AG04449 (cell line): Measurements from ENCODE around the gene ATP5F1B.
A peak's percentile ranks its signal among the peaks of the same experiment; 100 is the strongest.
"Not testable (repeated sequence)": the region's sequence is repeated elsewhere in the genome, so short reads cannot be mapped to it uniquely, and the experiment has no call there.

Experiments used
- CTCF ChIA-PET: fragments of 350-600 bp; formaldehyde crosslinking; extraction: SDS; loops from one replicate; lab custom pipeline; 2021; ENCODE audit warnings: antibody characterized with exemption; lab: Yijun Ruan, JAX
- POLR2A ChIA-PET: fragments of 400-600, 350-600 bp; formaldehyde crosslinking; extraction: SDS; loops from one replicate; lab custom pipeline; 2020; ENCODE audit warnings: antibody characterized with exemption, inconsistent platforms; lab: Yijun Ruan, JAX
- DNase-seq: peaks from one replicate; pipeline ENCODE4 v3.0.0-alpha.2; 2010; ENCODE audit warnings: low read depth, low spot score
- H3K4me3 ChIP-seq: 2 replicates; pipeline ENCODE4 v1.5.1; 2011; ENCODE audit warnings: low read depth, mild to moderate bottlenecking, control low read depth, low read length
- TF ChIP-seq, protein P1 (sequence below): IDR thresholded peaks from one replicate; pipeline ENCODE4 v1.5.1; 2011; ENCODE audit warnings: mild to moderate bottlenecking, moderate library complexity, low read length, control low read depth, inconsistent platforms; ENCODE audit not compliant: insufficient read depth; ENCODE audit errors: missing control alignments

ATP5F1B gene

GRCh38 chr12:56658921-56659320 is 13.1 kb upstream of the ATP5F1B start:
- TF ChIP-seq, protein P1, sequence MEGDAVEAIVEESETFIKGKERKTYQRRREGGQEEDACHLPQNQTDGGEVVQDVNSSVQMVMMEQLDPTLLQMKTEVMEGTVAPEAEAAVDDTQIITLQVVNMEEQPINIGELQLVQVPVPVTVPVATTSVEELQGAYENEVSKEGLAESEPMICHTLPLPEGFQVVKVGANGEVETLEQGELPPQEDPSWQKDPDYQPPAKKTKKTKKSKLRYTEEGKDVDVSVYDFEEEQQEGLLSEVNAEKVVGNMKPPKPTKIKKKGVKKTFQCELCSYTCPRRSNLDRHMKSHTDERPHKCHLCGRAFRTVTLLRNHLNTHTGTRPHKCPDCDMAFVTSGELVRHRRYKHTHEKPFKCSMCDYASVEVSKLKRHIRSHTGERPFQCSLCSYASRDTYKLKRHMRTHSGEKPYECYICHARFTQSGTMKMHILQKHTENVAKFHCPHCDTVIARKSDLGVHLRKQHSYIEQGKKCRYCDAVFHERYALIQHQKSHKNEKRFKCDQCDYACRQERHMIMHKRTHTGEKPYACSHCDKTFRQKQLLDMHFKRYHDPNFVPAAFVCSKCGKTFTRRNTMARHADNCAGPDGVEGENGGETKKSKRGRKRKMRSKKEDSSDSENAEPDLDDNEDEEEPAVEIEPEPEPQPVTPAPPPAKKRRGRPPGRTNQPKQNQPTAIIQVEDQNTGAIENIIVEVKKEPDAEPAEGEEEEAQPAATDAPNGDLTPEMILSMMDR: no peak
- POLR2A ChIA-PET: interaction anchor here (0.6 to 1.2 kb wide), 2 partner anchors 13 to 642 kb away, joined by 3 to 4 read pairs; partner anchors contain the start of gene ATP5F1B
- no peak overlapping the region for H3K4me3 ChIP-seq
- CTCF ChIA-PET: interaction anchor here (1.1 to 2.2 kb wide), 3 partner anchors 10 to 22 kb away, joined by 3 to 9 read pairs (median 3); no protein-coding TSS in a partner anchor
- no peak for DNase-seq

GRCh38 chr12:56657416-56658379 is 11.9 kb upstream of the ATP5F1B start:
- CTCF ChIA-PET: interaction anchor here (0.6 to 2.2 kb wide), 4 partner anchors 10 to 21 kb away, joined by 3 to 9 read pairs (median 3); no protein-coding TSS in a partner anchor
- no peak for DNase-seq
- POLR2A ChIA-PET: no interaction called here
- H3K4me3 ChIP-seq: no peak overlapping the region
- TF ChIP-seq, protein P1: no peak

DNA sequence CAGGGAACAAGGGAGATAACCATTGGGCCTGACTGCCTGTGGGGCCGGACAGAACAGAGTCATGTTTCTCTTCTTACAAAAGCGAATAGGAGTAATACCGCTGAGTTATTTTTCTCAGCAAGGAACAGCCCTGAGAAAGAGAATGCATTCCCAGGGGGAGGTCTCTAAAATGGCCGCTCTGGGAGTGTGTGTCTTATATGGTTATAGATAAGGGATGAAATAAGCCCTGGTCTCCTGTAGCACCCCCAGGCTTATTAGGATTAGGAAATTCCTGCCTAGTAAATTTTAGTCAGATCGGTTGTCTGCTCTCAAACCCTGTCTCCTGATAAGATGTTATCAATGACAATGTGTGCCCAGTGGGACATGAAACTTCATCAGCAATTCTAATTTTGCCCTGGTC is 8.0 kb upstream of the ATP5F1B start:
- H3K4me3 ChIP-seq, DNase-seq, POLR2A ChIA-PET: not testable (repeated sequence)
- CTCF ChIA-PET: interaction anchor here (1.5 kb wide), 1 partner anchor 17 kb away, joined by 4 read pairs; no protein-coding TSS in a partner anchor

DNA sequence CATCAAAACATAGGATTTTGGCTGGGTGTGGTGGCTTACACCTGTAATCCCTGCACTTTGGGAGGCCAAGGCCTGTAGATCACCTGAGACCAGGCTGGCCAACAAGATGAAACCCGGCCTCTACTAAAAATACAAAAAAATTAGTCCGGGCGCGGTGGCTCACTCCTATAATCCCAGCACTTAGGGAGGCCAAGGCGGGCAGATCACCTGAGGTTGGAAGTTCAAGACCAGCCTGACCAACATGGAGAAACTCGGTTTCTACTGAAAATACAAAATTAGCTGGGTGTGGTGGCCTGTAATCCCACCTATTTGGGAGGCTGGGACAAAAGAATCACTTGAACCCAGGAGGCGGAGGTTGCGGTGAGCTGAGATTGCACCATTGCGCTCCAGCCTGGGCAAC is 2.2 kb upstream of the ATP5F1B start:
- CTCF ChIA-PET: interaction anchor here (0.6 to 4.2 kb wide), 2 partner anchors 10 to 12 kb away, joined by 3 to 54 read pairs; no protein-coding TSS in a partner anchor
- DNase-seq, POLR2A ChIA-PET, H3K4me3 ChIP-seq: not testable (repeated sequence)

DNA sequence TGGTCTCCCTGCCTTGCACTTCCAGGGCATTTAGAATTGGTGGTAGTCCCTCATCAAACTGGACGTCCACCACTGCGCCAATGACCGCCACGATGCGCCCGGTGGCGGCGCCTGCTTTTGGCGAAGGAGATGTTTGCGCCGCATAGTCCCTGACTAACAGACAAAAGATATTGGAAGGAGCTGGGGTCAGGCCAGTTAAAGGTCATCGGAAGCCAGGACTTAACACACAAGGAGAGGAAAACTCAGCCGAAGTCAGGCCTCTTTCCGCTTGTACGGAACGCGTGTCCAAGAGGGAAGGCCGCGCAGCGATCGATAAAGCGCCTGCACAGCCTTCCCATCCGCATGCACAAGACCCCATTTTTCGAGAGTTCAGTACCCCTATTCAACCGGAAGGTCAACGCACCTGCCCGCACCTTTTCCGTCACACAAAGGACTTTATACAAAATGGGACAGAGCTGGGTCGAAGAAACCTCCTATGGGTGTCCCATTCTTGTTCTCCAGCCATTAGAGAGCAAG is 525 bp downstream of the ATP5F1B start:
- TF ChIP-seq, protein P1: no peak
- peak overlapping the region; percentile 99 for H3K4me3 ChIP-seq
- ChIA-PET CTCF (interaction anchor here (1.1 to 4.2 kb wide), 2 partner anchors 9 to 12 kb away, joined by 3 to 54 read pairs; no protein-coding TSS in a partner anchor), POLR2A (interaction anchor here (1.2 to 1.8 kb wide), 3 partner anchors 9 to 43 kb away, joined by 4 to 19 read pairs (median 9); partner anchors contain the start of gene PTGES3)
- DNase-seq: no peak

GRCh38 chr12:56644654-56645053 is 1.1 kb downstream of the ATP5F1B start:
- CTCF ChIA-PET: interaction anchor here (1.1 to 4.2 kb wide), 2 partner anchors 9 to 11 kb away, joined by 3 to 54 read pairs; no protein-coding TSS in a partner anchor
- no peak for DNase-seq
- TF ChIP-seq, protein P1: no peak
- POLR2A ChIA-PET: interaction anchor here (1.8 kb wide), 1 partner anchor 8 kb away, joined by 19 read pairs; no protein-coding TSS in a partner anchor
- H3K4me3 ChIP-seq: peak overlapping the region; percentile 99

- ChIA-PET POLR2A (no interaction called here), CTCF (no interaction called here)
- DNase-seq: no peak
- TF ChIP-seq, protein P1: no peak
- H3K4me3 ChIP-seq: no peak overlapping the region
Measured at GRCh38 chr12:56641219-56641618, 4.6 kb downstream of the ATP5F1B start.
